Measurements from ENCODE around the gene MAML3.

The MAML3 gene

DNA sequence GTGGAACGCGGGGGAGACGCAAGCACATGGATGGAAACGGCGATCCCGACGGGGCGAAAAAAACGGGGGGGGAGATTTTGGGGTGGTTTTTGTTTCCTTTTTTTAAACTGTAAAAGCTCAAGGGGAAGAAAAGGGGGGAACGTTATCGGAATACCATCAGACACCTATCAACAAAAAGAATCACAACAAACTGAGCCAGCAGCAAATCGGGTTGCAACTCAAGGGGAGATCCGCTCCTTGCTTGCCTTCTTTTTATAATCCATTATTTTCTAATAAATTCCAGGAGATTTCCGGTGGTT, 616 bp downstream of the MAML3 start:
- no peak for DNase-seq

DNA sequence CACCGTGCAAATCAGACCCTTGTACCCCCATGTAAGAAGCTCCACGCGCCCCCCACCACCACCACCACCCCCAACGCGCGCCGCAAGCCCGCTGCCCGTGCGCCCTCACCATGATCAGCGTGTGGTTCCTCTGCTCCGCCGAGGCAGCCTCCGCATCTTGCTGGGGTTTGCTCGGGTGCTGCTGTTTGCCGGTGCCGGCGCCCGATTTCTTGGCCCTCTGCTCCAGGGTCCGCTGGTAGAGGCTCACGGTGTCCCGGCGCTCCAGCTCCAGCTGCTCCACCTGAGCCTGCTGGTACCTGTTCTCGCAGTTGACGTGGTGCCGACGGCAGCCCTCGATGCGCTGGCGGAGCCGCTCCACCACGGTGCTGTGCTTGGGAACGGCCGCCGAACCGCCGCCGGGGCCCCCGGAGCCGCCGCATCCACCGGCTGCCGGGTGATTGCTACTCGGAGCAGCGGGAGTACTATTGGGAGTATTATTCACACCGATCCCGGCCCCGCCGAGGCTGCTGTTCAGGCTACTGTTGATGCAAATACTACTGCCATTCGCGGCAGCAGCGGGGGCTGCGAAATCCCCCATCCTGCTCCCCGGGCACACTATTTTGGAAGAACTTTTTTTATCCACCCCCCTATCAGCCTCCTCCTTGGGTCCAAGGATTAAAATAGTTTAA, 1.1 kb downstream of the MAML3 start:
- no peak for DNase-seq

DNA sequence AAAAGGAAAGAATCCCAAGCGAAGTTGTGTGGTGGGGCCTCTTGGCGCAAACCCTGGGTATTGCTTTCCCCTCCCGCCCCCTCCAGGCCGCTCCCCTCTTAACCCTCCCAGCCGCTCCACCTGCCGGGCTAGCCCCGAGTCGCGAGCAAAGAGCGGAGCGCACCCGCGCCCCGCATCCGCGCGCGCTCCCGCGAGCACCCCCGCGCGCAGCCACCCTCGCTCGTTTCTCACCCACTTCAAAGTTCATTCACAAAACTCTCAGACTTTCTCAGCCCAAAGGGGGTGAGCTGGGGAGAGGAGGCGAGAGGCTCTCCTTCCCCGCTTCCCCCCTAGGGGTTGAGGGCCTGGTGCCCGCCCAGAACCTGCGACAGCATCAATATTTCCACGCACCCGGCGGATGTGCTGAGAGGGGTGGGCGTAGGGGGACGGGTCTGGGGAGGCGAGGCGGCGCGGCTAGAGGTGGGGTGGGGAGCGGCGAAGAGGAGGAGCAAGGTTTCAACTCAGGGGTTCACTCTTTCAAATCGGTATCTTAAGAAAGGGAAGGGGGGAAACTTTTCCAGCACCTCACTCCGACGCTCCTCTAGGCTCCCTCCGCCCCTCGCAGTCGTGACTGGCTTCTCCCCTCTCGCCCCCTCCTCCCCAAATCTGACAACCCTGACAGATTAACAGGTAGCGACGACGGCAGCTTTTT, 1.8 kb downstream of the MAML3 start:
- DNase-seq: peak; percentile 34

DNA sequence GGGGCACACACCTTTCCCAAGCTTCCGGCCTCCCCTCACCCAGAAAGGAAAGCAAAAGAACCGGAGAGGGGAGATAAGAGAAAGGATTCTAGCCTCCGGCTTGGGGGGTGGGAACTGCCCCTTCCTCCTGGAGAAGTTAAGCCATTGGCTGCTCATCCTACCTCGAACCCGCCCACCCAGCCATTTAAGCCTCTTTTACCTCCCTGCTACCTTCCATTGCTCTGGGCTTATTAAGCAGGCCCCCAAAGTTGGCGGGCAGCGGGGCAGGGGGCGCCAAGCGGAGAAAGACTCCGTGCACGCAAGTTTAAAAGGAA, 2.3 kb downstream of the MAML3 start:
- DNase-seq: peak; percentile 80

DNA sequence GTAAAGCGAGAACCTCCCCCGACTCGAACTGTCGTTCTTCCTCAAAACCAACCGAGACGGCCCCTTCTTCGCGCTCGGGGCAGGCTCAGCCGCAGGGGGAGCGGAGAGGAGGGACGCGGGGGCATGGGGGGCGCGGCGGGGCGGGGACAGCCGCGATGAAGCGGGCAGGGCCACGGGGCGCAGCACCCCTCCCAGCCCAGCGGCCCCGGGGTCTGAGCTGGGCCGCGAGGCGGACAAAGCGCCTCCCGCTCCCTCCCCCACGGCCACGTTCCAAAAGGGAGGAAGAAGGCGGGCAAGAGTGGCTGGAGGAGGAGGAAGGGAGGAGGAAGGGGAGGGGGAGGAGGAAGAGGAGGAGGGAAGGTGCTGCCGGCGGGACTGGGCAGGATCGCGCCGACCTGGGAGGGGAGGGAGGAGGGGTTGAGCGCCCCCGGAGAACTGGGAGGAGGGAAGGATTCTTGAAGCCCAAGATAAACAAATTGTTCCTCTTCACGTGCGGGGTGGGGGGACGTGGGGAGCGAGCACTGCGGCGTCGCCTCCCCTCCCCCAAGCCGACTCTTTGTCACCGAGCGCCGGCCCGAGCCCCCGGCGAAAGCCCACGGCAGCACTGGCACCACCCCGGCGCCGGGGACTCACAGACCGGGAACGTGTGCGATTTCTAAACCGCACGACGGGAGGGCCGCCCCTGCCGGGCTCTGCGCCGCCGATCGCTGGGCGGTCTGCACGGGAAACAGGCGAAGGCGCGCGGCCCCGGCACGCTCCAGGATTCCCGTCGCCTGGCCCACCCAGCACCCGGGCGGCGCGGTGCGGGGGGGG, 2.9 kb downstream of the MAML3 start:
- DNase-seq: peak; percentile 81

DNA sequence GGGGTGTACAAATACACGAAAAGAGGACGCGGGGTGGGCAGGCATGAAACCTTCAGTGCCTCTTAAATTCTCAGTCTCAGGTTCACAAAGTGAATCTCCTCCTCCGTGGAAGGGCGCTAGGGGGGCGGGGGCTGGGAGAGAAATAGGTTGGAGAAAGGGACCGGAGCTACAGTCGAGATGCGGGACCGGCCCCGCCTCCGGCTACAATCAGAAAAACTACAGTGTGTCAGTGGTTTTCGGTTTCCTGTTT, 3.4 kb downstream of the MAML3 start:
- peak; percentile 82 for DNase-seq

DNA sequence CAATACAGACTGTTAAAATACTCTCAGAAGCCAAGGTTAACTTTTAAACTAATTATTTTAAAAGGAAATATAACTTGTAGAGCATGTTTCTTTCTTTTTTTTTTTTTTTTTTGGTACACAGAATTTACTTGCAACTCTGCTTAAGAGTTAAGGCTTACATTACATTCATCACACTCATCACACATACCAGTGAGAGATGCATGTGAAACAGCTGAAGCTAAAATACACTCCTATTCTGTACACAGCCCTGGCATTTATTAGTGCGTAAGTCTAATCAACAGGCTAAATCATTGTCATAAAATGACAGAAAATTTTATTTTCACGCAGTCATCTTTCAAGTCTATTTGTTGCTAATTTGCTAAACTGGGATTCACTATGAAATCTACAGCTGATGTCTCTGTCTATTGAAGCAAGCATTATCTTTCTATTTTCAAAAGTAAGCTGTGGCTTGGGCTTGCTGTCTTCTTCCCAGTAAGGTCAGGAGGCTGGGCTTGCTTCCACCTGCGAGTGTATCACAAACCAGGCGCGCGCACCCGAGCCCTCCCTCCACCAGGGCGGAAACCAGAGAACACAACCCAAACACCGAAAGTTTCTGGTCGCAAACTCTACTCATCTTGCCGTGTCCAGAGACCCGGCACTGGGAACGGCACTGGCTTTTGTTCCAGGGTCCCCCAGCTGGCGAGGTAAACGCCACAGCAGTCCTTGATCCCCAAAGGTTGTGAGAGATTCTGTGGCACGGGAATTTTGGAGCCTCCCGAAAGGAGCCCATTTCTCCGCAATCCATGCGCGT, 3.9 kb downstream of the MAML3 start:
- DNase-seq: peak; percentile 42

DNA sequence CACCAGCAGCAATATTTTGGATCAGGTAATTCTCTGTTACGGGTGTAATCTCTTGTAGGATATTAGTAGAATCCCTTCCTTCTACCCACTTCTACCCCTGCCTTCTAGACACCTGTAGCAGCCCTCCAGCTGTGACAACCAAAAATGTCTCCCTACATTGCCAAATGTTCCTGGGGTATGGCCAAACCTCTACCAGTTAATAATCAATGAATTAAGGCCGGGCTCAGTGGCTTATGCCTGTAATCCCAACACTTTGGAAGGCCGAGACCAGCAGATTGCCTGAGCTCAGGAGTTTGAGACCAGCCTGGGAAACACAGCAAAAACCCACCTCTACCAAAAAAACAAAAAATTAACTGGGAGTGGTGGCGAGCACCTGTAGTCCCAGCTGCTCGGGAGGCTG, 9.9 kb downstream of the MAML3 start:
- no peak for DNase-seq

DNA sequence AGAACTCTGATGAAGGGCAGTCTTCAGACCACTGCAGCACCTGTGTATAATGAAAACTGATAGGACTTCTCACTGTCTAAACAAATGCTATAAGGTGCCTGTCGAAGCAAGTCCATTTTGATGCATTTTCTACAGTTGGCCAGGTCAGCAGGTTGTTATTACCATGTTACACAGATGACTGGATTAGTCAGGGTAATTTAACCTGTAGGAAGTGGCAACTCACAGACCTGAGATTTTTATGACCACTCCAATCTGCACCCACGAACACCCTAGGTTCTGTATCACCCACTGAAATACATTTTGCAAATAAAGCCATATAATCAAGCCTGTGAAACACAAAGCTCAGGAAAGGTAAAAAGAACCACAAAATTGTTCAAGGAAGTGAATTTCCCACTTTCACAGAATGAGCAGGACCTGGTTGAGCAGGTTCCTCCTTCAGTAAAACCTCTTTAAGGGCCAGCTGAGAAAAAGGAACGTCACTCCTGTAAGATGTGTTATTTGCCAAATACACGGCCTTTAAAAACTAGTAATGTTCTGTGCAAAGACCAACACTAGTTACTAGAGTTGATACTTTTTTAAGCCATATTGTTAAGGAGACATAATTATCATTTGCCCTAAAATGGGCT, 12.7 kb downstream of the MAML3 start:
- peak; percentile 73 for DNase-seq

DNA sequence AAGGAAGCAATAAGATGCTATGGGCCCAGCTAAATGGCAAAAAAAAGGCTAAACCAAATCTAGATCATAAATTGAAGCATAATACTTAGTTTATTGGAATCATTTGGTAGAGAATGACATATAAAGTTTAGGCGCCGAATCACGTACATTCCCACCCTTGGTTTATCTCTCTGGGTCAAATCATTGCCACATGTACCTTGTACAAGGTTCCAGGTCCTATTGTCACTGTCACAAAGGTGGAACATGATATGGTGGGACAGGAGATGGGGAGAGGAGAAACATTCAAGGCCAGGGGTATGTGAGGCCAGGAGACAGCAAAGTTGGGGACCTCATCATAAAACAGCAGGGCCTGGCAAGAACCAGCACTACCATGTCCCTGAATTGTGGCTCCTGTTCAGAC, 13.4 kb downstream of the MAML3 start:
- no peak for DNase-seq

DNA sequence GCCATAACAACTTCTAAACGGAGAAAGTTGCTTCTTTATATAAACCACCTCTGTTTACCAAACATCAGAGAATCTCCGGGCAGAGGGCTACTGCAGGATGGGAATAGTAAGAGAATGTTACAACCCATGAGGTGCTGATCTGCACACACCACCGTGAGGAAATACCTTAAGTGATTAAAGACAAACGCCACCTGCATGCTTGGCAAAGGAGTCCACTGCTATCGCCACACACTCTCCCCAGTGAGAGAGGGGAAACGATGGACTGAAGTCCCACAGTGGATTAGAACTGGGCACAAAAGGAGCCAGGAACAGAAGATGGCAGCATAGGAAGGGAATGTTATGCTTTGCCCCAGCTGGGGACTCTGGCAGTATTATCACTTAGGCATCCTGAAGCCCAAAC, 15.6 kb downstream of the MAML3 start:
- DNase-seq: no peak

DNA sequence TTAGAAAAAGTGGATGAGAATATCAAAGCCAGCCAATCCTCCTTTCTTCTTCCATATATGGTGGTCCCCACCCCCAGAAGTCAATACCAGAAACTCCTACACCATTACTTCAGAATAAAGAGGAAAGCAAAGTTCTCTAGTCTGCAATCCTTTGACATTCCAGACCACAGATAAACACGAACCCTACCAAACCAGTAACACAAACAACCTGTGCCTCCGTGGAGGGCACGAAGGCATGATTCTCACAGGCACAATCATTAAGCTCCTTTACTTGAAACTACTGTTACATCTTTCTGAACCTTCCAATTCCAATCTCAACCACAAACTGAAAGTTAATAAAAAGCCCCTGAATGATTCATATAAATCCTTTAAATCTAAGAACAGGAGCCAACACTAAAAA, 16.3 kb downstream of the MAML3 start:
- no peak for DNase-seq

DNA sequence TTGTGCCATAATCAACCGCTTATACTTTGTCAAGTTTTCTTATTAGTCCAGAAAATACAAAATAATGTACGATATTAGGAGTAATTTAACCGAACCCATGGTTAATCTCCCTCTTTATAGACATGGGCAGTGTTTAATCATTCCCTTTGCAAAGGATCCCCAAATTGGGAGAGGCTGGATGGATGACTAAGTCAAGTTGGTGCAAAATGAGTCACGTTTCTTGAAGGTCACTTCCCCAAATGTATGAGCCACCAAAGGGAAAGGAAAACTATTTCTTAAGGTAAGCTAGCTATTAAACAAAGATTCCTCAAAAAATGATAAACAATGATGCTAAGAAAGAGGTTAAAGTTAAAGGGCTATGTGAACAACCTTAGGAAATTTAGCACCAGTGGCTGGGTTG, 17.5 kb downstream of the MAML3 start:
- no peak for DNase-seq

DNA sequence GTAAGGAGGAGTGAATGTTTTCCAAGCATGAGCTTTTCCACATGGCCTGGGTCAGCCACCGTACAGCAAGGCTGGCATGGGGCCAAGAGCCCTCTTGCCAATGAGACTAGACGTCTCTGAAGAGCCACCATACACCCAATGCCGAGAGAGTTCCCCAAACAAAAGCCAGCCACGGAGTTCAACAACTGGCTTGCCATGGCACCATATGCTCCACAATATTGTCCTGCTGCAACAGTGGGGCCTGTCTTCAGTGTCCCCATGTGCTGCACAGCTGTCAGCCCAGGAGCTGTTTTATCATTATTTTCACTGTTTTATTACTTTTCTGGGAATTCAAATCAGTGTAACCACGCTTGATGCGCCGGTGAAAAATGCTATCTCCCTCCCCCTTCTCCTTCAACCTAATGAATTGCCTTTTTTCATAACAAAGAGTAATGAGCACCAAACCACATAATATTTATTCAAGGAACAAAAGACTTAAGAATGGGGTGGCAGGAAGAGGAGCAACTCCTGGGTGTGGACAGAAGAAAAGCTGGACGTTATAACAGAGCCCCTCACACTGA, 18.4 kb downstream of the MAML3 start:
- DNase-seq: peak; percentile 84

DNA sequence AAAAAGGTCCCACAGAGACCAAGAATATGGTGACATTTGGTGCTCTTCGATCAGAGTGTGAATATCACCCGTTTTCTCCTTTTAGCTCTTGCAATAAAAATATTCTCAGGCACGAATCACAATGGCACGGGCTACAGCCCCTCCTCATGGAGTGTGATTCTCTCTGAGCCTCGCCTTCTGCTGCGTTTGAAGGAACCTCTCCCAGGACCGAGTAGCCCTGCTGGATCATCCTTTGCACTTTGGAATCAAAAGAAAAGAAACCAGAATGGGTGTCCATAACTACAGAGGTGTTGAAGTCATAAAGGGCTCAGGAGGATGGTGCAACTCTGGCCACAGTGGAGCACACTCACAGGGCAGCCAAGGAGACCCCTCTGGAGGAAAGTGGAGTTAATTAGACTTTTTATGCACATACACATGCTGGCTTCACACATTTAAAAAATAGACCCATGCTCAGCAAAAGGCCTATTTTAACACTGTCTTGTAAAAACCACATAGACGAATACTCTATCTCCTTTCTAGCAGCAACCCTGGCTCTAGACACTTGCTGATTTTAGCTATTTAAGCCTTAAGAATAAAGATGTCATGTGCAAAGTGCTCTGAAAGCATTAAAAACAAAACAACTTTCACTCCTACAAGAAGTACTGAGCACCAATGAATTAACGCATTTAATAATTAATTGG, 19.1 kb downstream of the MAML3 start:
- DNase-seq: no peak

DNA sequence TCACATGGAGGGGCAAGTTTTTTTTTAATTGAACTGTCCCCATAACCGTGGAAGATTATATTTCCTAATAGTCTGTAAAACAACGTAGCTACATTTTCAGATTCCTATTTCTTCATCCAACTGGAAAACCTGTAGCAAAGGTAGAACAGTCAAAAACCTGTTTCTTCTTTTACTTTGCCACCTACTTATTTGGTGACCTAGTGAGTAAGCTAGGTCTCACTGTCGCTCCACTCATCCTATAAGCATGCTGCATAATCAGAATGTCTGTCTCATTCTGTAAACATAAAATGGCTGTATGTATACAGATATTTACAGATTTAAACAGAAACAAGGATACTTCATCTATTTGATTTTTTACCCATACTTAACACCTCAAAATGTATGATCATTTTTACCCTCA, 20.4 kb downstream of the MAML3 start:
- no peak for DNase-seq

DNA sequence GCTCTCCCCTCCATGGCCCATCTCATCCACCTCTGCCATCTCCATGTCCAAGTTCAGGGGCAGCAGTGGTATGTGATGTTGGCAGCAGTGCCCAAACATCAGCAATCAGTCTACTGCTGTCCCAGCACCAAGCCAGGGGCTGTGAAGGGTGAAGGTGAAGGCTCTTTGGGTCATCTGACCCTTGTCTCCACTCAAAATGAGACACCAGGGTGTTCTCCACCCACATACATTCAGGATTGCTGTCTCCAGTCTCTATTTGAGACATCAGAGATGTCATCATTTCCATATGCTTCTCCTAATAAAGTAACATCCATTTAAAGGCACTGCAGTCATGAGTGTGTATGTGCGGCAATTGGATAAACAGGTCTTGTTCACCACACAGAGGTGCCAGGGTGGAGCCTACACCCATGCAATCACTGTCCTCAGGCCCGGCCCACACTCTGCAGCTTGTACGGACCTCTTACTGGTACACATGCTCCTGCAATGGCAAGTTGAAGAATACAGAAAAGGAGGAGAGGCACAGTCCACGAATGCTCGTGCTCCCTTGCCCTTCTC, 22.2 kb downstream of the MAML3 start:
- DNase-seq: no peak

DNA sequence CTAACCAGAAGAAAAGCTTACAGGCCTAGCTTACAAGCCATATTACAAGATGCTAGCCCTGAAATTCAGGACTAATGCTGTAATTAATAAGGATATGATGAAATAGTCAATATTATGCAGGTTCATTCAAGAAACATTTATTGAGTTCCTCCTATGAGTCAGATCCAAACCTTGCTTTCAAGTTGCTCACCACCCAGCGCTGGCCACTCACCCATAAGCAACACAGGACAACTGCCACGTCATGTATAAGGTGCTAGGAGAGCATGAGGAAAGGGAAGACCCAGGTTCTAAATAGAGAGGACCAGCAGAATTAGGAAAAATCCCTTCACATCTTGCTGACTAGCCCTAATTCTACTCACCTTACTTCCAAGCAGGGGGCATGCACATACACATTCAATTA, 23.3 kb downstream of the MAML3 start:
- no peak for DNase-seq

DNA sequence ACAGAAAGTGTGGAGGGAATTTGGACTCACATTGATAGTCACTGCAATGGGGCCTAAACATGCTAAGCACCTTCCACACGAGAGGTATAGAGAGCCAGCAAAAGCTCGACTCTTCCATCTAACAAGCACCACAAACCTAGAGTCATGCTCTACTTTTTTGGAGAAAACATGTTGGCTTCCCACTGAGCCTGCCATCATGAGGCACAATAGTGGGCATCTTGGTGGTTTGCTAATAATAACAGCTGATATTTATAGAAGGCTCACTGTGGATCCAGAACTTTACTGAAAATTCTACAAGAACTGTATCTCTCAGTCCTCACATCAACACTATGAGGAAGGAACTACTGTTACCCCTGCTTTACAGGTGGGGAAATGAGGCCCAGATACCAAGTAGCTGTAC, 26.6 kb downstream of the MAML3 start:
- DNase-seq: no peak

DNA sequence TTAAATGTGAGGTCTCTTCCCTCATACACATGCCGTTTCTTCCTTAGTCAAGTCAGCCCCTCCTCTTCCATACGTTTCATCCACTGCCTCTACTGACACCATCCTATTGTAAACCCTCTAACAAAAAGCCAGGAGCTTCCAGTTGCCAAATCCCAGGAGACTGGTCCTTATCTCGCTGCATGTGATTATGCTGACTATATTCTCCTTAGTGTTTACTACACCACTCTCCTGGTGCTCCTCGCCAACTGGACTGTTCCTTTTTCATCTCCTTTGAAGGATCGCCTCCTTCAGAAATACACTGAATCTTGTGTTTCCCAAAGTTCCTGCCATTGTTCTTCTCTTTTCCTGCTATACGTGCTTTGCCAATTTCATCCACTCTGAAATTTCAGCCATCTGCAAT, 27.7 kb downstream of the MAML3 start:
- no peak for DNase-seq

DNA sequence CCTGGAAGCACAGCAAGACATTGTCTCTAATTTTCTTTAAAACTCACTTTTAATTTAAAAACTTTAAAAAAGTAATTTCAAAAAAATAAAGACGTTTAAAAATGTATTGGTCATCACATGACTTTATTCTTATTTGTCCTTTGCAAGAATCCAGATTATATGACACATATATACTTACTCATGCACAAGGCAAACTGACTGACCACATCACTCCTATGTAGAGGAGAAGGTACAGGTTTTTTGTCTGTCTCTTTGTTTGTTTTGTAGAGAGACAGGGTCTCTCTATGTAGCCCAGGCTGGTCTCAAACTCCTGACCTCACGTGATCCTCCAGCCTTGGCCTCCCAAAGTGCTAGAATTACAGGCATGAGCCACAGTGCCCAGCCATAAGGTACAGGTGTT, 28.6 kb downstream of the MAML3 start:
- no peak for DNase-seq

DNA sequence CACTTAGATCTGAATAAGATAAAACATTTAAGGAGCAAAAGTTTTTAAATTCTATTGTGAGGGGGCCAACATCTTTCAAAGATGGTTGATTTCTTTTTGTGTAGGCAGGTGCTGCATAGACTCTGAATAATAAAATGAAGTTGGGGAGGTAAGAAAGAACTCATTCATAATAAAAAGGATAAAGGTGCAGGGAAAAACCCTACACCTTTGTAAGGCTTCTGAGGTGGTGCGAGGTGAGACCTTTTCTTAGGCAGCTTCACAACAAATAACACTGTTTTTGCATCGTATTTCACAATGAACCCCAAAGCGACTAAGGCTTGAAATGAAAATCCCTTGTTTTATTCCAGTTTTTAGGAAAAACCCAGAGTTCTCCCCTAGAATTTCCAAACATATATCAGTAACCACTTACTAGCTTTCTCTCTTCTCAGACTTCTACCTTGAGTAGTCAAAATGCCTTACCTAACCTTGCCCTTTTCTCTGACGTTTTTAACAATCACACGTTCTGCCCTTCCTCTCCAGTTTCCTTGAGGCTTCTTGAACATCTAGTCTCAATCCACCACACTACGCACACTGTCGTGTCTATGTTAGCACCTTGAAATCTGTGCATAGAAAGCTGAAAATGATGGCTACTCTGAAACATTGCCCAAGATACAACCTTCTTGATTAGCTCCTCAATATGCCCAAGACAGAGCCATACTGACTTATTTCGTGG, 30.2 kb downstream of the MAML3 start:
- DNase-seq: no peak

Data from NCI-H2029 treated with DMSO at 0.1 percent for 48 hours (cell line).